DND-41 (cell line): ENCODE measurements around the gene CPED1.

Experiments used
- ATAC-seq: fragments of 200-7000 bp; cut with Tn5 transposase; 3 replicates; pipeline ENCODE4 v1.9.1; 2021; ENCODE audit warnings: low read depth; ENCODE audit not compliant: insufficient read depth
- DNase-seq: peaks from one replicate; pipeline ENCODE4 v3.0.0-alpha.2; 2020
- H2AFZ ChIP-seq: 2 replicates; pipeline ENCODE4 v1.6.0; 2012; ENCODE audit warnings: low read depth, low read length
- H3K27ac ChIP-seq: 2 replicates; pipeline ENCODE4 v1.5.1; 2012; ENCODE audit warnings: low read length, inconsistent platforms
- H3K27me3 ChIP-seq: fragments of 200-600 bp; sonication (generic); 2 replicates; pipeline ENCODE4 v1.6.0; 2012; ENCODE audit warnings: low read length, mild to moderate bottlenecking, inconsistent platforms; ENCODE audit not compliant: insufficient read depth, poor library complexity
- H3K36me3 ChIP-seq: 2 replicates; pipeline ENCODE4 v1.5.1; 2012; ENCODE audit warnings: low read length, inconsistent platforms; ENCODE audit not compliant: insufficient read depth
- H3K4me1 ChIP-seq: 2 replicates; pipeline ENCODE4 v1.5.1; 2012; ENCODE audit warnings: mild to moderate bottlenecking, low read length; ENCODE audit not compliant: insufficient read depth
- H3K4me2 ChIP-seq: 2 replicates; pipeline ENCODE4 v1.6.0; 2012; ENCODE audit warnings: mild to moderate bottlenecking, moderate library complexity, low read length, inconsistent platforms; ENCODE audit not compliant: insufficient read depth
- H3K4me3 ChIP-seq, 2 experiments: fragments of 200-600 bp in 1 of 2; shearing (Covaris generic) in 1 of 2; 2 replicates each; pipeline ENCODE4 v1.5.1; 2012 to 2016; ENCODE audit warnings: inconsistent platforms in 2 of 2, low read length in 2 of 2, mild to moderate bottlenecking in 2 of 2, low read depth in 1 of 2, moderate library complexity in 1 of 2
- H3K79me2 ChIP-seq: 2 replicates; pipeline ENCODE4 v1.6.0; 2012; ENCODE audit warnings: low read length, inconsistent platforms; ENCODE audit not compliant: insufficient read depth
- H3K9ac ChIP-seq: 2 replicates; pipeline ENCODE4 v1.6.0; 2012; ENCODE audit warnings: low read depth, mild to moderate bottlenecking, inconsistent platforms, low read length, moderate library complexity
- H3K9me3 ChIP-seq: 2 replicates; pipeline ENCODE4 v1.5.1; 2012; ENCODE audit warnings: low read length, moderate library complexity, mild to moderate bottlenecking, inconsistent platforms; ENCODE audit not compliant: insufficient read depth, severe bottlenecking
- H4K20me1 ChIP-seq: 2 replicates; pipeline ENCODE4 v1.6.0; 2012; ENCODE audit warnings: low read length; ENCODE audit not compliant: insufficient read depth
- CTCF ChIP-seq: IDR thresholded peaks from 2 replicates; pipeline ENCODE4 v1.5.1; 2012; ENCODE audit warnings: borderline replicate concordance, low read length, moderate library complexity, mild to moderate bottlenecking; ENCODE audit not compliant: poor library complexity, severe bottlenecking; ENCODE audit errors: extremely low read depth
- EZH2 ChIP-seq: IDR thresholded peaks from 3 replicates; pipeline ENCODE4 v1.6.1; 2012; ENCODE audit warnings: borderline replicate concordance, low read depth, mild to moderate bottlenecking, moderate library complexity, low read length, inconsistent platforms; ENCODE audit not compliant: severe bottlenecking

CPED1 gene

GRCh38 chr7:121008816-121009215 is 20.3 kb downstream of the CPED1 start:
- Histone ChIP-seq H3K9ac (no peak overlapping the region), H3K36me3 (no peaks in the 10 kb centered on the region), H4K20me1 (no peaks in the 10 kb centered on the region), H3K9me3 (no peaks in the 10 kb centered on the region), H3K4me2 (no peak overlapping the region), H3K27me3 (peaks cover 11% of the 10 kb centered on the region), H3K27ac (no peak overlapping the region), H2AFZ (no peak overlapping the region), H3K4me1 (no peaks in the 10 kb centered on the region), H3K79me2 (no peaks in the 10 kb centered on the region), H3K4me3 (no peak overlapping the region)
- DNase-seq = no peak
- no peak for ATAC-seq
- no peak for TF ChIP-seq CTCF
- no peak for TF ChIP-seq EZH2

GRCh38 chr7:121011401-121011800 is 22.9 kb downstream of the CPED1 start:
- Histone ChIP-seq H3K9me3 (no peaks in the 10 kb centered on the region), H3K79me2 (no peaks in the 10 kb centered on the region), H4K20me1 (no peaks in the 10 kb centered on the region), H3K4me3 (no peak overlapping the region), H3K27me3 (peaks cover 14% of the 10 kb centered on the region), H3K36me3 (no peaks in the 10 kb centered on the region), H3K4me1 (no peaks in the 10 kb centered on the region), H3K4me2 (no peak overlapping the region), H3K27ac (no peak overlapping the region), H2AFZ (no peak overlapping the region), H3K9ac (no peak overlapping the region)
- no peak for ATAC-seq
- no peak for DNase-seq
- TF ChIP-seq CTCF (no peak), EZH2 (no peak)

- H3K4me3 ChIP-seq = no peak overlapping the region
- no peak overlapping the region for H3K9ac ChIP-seq
- H3K27ac ChIP-seq = no peak overlapping the region
- no peak for DNase-seq
- no peaks in the 10 kb centered on the region for H3K36me3 ChIP-seq
- peaks cover 14% of the 10 kb centered on the region for H3K27me3 ChIP-seq
- H3K79me2 ChIP-seq = no peaks in the 10 kb centered on the region
- no peak for ATAC-seq
- no peaks in the 10 kb centered on the region for H3K9me3 ChIP-seq
- no peak overlapping the region for H3K4me2 ChIP-seq
- TF ChIP-seq CTCF = no peak
- TF ChIP-seq EZH2 = no peak
- H4K20me1 ChIP-seq = no peaks in the 10 kb centered on the region
- H2AFZ ChIP-seq = no peak overlapping the region
- no peaks in the 10 kb centered on the region for H3K4me1 ChIP-seq
Observed at GRCh38 chr7:121012170-121012874, 23.8 kb downstream of the CPED1 start.
